HCT116 (cell line): ENCODE data around the gene RAMAC.

Source experiments
- CTCF ChIP-seq, 3 experiments: fragments of 200-600 bp in 1 of 3; sonication (generic) in 1 of 3; IDR thresholded peaks in 2 of 3; conservative IDR thresholded peaks in 1 of 3; 2 replicates each; pipeline ENCODE4 v1.5.1; 2012 to 2017; ENCODE audit warnings: low read depth in 2 of 3, low read length in 2 of 3, antibody characterized with exemption in 1 of 3, borderline replicate concordance in 1 of 3, control low read depth in 1 of 3, mild to moderate bottlenecking in 1 of 3, mixed read lengths in 1 of 3, mixed run types in 1 of 3, moderate library complexity in 1 of 3; ENCODE audit not compliant: insufficient read depth in 1 of 3
- ELF1 ChIP-seq: IDR thresholded peaks from 2 replicates; pipeline ENCODE4 v1.6.1; 2012; ENCODE audit warnings: low read depth, borderline replicate concordance
- EZH2 ChIP-seq: fragments of 200-600 bp; sonication (generic); IDR thresholded peaks from 2 replicates; pipeline ENCODE4 v1.6.1; 2017; ENCODE audit warnings: antibody characterized with exemption, mixed run types
- MAX ChIP-seq: IDR thresholded peaks from 2 replicates; pipeline ENCODE4 v1.6.1; 2012
- POLR2A ChIP-seq: IDR thresholded peaks from 2 replicates; pipeline ENCODE4 v1.7.0; 2011; ENCODE audit warnings: borderline replicate concordance; ENCODE audit not compliant: insufficient read depth, insufficient read length; ENCODE audit errors: extremely low read depth
- POLR2AphosphoS5 ChIP-seq: IDR thresholded peaks from 2 replicates; pipeline ENCODE4 v1.6.1; 2011; ENCODE audit warnings: mild to moderate bottlenecking, low read depth, low read length, moderate library complexity
- RAD21 ChIP-seq: IDR thresholded peaks from 2 replicates; pipeline ENCODE4 v1.6.1; 2012; ENCODE audit warnings: low read depth, mild to moderate bottlenecking
- REST ChIP-seq: IDR thresholded peaks from 2 replicates; pipeline ENCODE4 v1.6.1; 2012; ENCODE audit warnings: low read depth
- SIN3A ChIP-seq: IDR thresholded peaks from 2 replicates; pipeline ENCODE4 v1.6.1; 2012; ENCODE audit warnings: low read depth

- TF ChIP-seq EZH2 (no peak), POLR2AphosphoS5 (no peak), CTCF (IDR thresholded peaks at IDR 0.05 in 2 of 3, conservative IDR thresholded peaks at IDR 0.05 in 1 of 3; ENCODE audit: borderline replicate concordance in 1 of 3, insufficient read depth in 1 of 3, low read depth in 2 of 3, low read length in 2 of 3) (no peak), MAX (no peak), RAD21 (no peak), POLR2A (no peak), REST (no peak), SIN3A (no peak), ELF1 (no peak)
These were observed 5.0 kb upstream of the RAMAC start for GRCh38 chr15:82980981-82981380.
